Lower leg skin (tissue), 3 donors: Measurements from ENCODE around the gene EGFL7.

Experiments
- CTCF ChIP-seq, 3 donors: fragments of 450-650 bp; IDR thresholded peaks; one replicate each; pipeline ENCODE4 v1.5.1; 2016; ENCODE audit warnings: antibody characterized with exemption in 3 of 3, mild to moderate bottlenecking in 3 of 3, moderate library complexity in 2 of 3
- POLR2A ChIP-seq, 2 donors: fragments of 450-650 bp; IDR thresholded peaks; one replicate each; pipeline ENCODE4 v1.6.1; 2016 to 2017; ENCODE audit warnings: antibody characterized with exemption in 2 of 2, mild to moderate bottlenecking in 1 of 2, moderate library complexity in 1 of 2

DNA sequence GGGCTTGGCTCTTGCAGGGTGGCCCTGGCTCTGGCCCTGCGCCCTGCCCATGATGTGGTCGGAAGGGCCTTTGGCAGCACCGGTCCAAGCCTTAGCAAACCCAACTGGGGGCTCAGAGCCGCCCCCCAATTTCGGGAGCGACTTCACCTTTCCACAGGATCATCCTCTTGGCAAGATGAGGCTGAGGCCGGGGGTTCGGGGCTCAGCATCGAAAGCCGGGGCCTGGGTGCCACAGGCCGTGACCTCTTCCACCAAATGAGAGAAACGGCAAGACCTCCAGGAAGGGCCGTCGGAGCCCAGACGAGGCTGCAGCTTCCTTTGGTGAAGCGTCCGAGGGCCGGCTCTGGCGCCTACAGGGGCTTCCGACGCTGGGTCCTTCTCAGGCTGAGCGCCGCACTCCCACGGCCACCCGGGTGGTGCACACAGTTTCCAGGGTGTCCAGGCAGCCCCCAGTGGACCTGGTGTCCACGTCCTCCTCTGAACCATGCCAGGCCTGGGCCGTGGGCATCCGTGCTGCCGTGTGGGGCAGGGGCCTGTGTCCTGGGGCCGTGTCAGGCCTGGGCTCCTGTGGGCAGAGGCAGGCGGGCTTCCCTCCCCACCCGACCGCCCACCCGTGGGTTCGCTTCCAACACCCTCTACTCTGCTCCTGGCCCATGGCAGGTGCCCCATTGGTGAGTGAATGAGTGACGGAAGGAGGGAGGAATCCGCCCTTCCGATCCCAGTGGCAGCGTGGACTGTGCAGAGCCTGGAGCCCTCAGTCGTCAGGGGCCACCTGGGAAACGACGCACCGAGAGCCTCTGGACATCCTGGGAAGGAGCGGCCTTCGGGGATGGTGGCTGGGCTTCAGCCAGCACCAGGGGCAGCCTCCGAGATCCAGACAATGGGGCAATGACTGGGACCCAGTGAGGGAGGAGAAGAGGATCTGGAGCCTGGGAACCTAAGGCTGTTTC, 29.7 kb downstream of the EGFL7 start:
- TF ChIP-seq CTCF (IDR thresholded peaks at IDR 0.05) (no peak), POLR2A (IDR thresholded peaks at IDR 0.05) (no peak)
